Ectodermal cell (in vitro differentiated cells): ENCODE data around the gene KRTAP10-8.
"Not testable (repeated sequence)": the region's sequence is repeated elsewhere in the genome, so short reads cannot be mapped to it uniquely, and the experiment has no call there.

Experiments used
- H3K27ac ChIP-seq: 2 replicates; pipeline ENCODE4 v1.7.0; 2013; ENCODE audit warnings: mild to moderate bottlenecking, low read depth, low read length; ENCODE audit not compliant: insufficient read depth, poor library complexity, severe bottlenecking
- H3K27me3 ChIP-seq: 2 replicates; pipeline ENCODE4 v1.7.0; 2013; ENCODE audit warnings: mild to moderate bottlenecking, low read length; ENCODE audit not compliant: insufficient read depth, control insufficient read depth, poor library complexity, severe bottlenecking
- H3K36me3 ChIP-seq: one replicate; pipeline ENCODE4 v1.7.0; 2013; ENCODE audit warnings: low read length; ENCODE audit not compliant: control insufficient read depth, insufficient read depth
- H3K4me1 ChIP-seq: one replicate; pipeline ENCODE4 v1.7.0; 2013; ENCODE audit warnings: low read length; ENCODE audit not compliant: control insufficient read depth, insufficient read depth
- H3K4me3 ChIP-seq: 2 replicates; pipeline ENCODE4 v1.7.0; 2013; ENCODE audit warnings: low read depth, low read length, control low read depth; ENCODE audit not compliant: insufficient read depth
- H3K9me3 ChIP-seq: 2 replicates; pipeline ENCODE4 v1.7.0; 2013; ENCODE audit warnings: mild to moderate bottlenecking, low read length, moderate library complexity; ENCODE audit not compliant: control insufficient read depth
- whole genome bisulfite sequencing, 2 experiments: methylation state at CpG; one replicate each; pipeline ENCODE4 v1.1.7; 2013; ENCODE audit warnings: missing lambda C conversion rate in 2 of 2; 5-methylcytosine and 5-hydroxymethylcytosine counted together

The KRTAP10-8 gene

DNA sequence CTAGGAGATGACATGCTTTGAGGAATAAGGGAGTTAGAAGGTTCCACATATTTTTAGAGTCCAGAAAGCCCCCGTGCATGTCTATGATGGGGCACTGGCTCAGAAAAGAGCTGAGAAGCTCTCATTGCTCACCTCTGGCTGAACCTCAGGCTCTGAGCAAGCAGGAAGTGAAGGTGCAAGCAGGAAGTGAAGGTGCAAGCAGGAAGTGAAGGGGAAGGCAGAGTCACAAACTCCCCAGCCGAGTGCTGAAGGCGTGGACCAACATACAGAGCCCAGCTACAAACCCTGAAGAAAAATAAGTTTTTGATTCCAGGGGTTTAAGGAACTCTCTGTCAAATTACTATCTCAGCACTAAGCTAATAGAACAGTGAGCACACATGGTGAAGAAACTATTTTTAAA lies 7.0 kb downstream of the KRTAP10-8 start:
- 90 to 96% methylated on average over 3 of the region's 3 CpGs for WGBS, 2 experiments
- Histone ChIP-seq H3K36me3 (no peaks in the 10 kb centered on the region), H3K9me3 (no peaks in the 10 kb centered on the region), H3K27me3 (no peaks in the 10 kb centered on the region), H3K4me1 (no peaks in the 10 kb centered on the region), H3K4me3 (no peak overlapping the region), H3K27ac (no peak overlapping the region)

DNA sequence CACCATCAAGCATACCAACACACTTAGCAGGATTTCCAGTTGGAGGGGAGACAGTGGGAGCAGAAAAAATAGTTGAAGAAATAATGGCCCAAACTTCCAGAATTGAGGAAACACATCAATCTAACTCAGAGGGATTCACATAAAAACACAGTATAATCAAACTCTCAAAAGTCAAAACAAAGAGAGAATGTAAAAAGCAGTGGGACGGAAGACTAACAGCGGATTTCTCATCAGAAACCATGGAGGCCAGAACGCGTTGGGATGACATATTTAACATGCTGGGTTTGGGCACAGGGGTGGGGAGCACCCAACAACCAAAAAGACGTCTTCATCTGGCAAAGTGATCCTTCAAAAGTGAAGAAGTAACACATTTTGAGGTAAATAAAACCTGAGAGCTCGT lies 8.0 kb downstream of the KRTAP10-8 start:
- 92 to 93% methylated on average over 6 of the region's 6 CpGs for WGBS, 2 experiments
- Histone ChIP-seq H3K4me3 (no peak overlapping the region), H3K27ac (no peak overlapping the region), H3K4me1 (no peaks in the 10 kb centered on the region), H3K9me3 (no peaks in the 10 kb centered on the region), H3K27me3 (no peaks in the 10 kb centered on the region), H3K36me3 (no peaks in the 10 kb centered on the region)

DNA sequence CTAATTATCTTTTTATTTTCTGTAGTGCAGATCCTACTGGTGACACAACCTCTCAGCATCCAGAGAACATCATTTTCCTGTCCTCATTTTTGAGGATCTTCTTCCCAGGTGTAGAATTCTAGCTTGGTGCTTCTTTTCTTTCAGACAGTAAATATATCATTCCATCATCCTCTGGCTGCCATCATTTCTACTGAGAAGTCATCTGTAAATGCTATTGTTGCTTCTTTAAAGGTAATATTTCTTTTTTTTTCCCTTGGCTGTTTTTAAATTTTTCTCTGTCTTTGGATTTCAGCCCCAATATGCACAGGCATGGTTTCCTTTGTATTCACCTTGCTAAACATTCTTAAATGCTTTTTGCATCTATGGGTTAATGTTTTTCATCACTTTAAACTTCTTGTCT lies 11.7 kb downstream of the KRTAP10-8 start:
- Histone ChIP-seq H3K9me3 (no peaks in the 10 kb centered on the region), H3K27me3 (no peaks in the 10 kb centered on the region), H3K4me3 (no peak overlapping the region), H3K4me1 (peaks cover 8% of the 10 kb centered on the region), H3K27ac (no peak overlapping the region), H3K36me3 (no peaks in the 10 kb centered on the region)

DNA sequence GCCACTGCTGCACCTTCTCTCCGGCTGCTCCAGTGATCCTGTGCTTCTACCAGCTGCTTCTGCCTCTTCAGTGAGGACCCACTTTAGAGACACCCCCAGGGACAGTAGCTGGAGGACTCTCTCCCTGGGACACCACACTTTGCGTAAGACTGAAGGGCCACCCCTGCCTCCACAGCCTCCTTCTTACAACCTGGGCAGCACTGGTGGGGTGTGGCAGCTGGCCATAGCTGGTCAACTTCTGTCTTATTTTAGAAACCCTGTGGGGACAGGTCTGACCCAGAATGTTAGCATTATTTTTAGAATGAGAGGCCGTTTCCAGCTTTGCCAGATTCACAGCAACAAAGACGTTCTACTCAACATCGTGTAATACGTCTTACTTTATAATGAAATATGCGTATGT lies 13.9 kb downstream of the KRTAP10-8 start:
- Histone ChIP-seq H3K36me3 (no peaks in the 10 kb centered on the region), H3K9me3 (no peaks in the 10 kb centered on the region), H3K4me3 (no peak overlapping the region), H3K27ac (no peak overlapping the region), H3K27me3 (no peaks in the 10 kb centered on the region), H3K4me1 (peaks cover 8% of the 10 kb centered on the region)
- WGBS, 2 experiments: 94 to 95% methylated on average over 5 to 7 of the region's 7 CpGs

- WGBS, 2 experiments: 91 to 93% methylated on average over 10 of the region's 10 CpGs
- Histone ChIP-seq H3K4me1 (peaks cover 8% of the 10 kb centered on the region), H3K27me3 (no peaks in the 10 kb centered on the region), H3K27ac (no peak overlapping the region), H3K36me3 (no peaks in the 10 kb centered on the region), H3K9me3 (no peaks in the 10 kb centered on the region), H3K4me3 (no peak overlapping the region)
These were observed 14.4 kb downstream of the KRTAP10-8 start for GRCh38 chr21:44626262-44626661.

DNA sequence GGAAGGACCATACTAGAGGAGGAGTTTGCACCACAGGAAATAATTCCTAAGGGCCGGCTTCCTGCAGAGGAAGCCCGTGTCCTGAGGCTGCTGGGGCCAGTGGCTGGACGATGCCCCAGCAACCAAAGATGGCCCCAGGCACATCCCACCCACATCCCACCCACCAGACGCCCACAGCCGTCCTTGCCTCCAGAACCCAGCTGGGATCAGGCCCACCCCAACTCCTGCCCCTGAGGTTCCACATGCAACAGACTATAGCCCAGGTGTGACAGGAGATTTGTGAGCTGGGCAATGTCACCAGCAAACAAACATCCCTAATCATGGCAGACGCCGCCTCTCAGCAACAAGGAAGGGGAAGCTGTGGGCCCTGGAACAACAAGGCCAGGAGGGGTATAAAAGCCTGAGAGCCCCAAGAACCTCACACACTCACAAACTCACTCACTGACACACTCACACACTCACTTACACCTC lies 14.8 kb downstream of the KRTAP10-8 start, which contains the start of gene KRTAP10-9:
Gene KRTAP10-9, plus strand, starts transcription at position 421 of the 471 bp plus-strand sequence. CDS start 79 bp downstream, outside the sequence.
- no peaks in the 10 kb centered on the region for H3K9me3 ChIP-seq
- no peak within 1 kb of the TSS for H3K4me3 ChIP-seq
- no peak within 1 kb of the TSS for H3K27ac ChIP-seq
- 80 to 88% methylated on average over 7 of the region's 7 CpGs for WGBS, 2 experiments
- no peaks in the 10 kb centered on the region for H3K27me3 ChIP-seq
- no peaks in the 10 kb centered on the region for H3K36me3 ChIP-seq
- H3K4me1 ChIP-seq: peaks cover 8% of the 10 kb centered on the region

- H3K9me3 ChIP-seq, H3K4me1 ChIP-seq, H3K27me3 ChIP-seq, H3K36me3 ChIP-seq, H3K4me3 ChIP-seq, H3K27ac ChIP-seq: not testable (repeated sequence)
- 90% methylated on average over 20 of the region's 20 CpGs for WGBS, 2 experiments
These were observed 15.4 kb downstream of the KRTAP10-8 start for GRCh38 chr21:44627181-44627822.

DNA sequence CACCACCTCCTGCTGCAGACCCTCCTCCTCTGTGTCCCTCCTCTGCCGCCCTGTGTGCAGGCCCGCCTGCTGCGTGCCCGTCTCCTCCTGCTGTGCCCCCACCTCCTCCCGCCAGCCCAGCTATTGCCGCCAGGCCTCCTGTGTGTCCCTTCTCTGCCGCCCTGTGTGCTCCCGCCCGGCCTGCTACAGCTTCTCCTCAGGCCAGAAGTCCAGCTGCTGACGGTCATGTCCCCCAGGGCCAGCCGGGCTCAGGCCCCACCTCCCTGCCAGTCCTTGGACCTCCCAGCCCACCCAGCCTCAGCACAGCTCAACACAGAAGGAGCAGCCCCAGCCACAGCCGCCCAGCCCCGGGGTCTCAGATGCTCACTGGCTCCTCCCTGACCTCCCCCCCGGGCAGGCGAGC lies 16.0 kb downstream of the KRTAP10-8 start:
- WGBS, 2 experiments: 73 to 77% methylated on average over 15 of the region's 15 CpGs
- not testable (repeated sequence) for H3K9me3 ChIP-seq

DNA sequence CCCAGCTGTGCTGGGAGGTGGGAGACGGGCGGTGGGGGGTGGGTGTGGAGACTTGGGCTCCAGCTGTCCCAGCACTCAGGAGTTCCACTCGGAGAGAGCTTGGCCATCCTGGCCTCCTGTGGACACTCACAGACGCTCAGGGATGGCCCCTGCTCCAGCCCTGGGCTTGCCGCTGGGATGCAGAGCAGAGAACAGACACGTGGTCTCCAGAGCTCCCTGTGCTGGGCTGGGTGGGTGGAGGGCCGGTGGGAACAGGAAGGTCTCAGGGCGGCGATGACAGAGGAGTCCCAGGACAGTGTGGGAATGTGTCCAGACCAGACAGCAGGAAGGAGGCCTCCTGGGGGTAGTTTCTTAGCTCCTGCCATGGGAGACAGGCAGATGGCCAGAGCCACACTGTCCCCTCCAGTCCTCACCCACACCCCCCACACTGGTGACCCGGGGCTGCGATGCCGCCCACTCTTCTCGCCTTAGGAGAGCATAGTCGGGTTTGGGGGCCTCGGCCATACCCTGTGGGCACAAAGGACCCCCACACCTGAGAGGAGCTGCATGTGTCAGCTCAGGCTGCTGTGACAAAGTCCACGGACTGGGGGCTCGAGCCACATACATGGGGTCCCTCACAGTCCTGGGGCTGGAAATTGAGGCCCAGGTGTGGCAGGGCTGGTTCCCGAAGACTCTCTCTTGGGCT lies 17.0 kb downstream of the KRTAP10-8 start:
- Histone ChIP-seq H3K27me3 (no peaks in the 10 kb centered on the region), H3K9me3 (no peaks in the 10 kb centered on the region)
- WGBS, 2 experiments: 93 to 94% methylated on average over 18 of the region's 18 CpGs

More for the DNA sequence above, 16.0 kb downstream of the KRTAP10-8 start:
- H3K36me3 ChIP-seq, H3K27me3 ChIP-seq, H3K4me1 ChIP-seq, H3K27ac ChIP-seq, H3K4me3 ChIP-seq: not testable (repeated sequence)

GRCh38 chr21:44630440-44630839 lies 18.6 kb downstream of the KRTAP10-8 start:
- Histone ChIP-seq H3K4me3 (no peak overlapping the region), H3K9me3 (no peaks in the 10 kb centered on the region), H3K4me1 (peaks cover 8% of the 10 kb centered on the region), H3K36me3 (no peaks in the 10 kb centered on the region), H3K27me3 (no peaks in the 10 kb centered on the region), H3K27ac (no peak overlapping the region)
- WGBS, 2 experiments: 96 to 99% methylated on average over 2 of the region's 2 CpGs

More for the DNA sequence above, 17.0 kb downstream of the KRTAP10-8 start:
- Histone ChIP-seq H3K36me3 (no peaks in the 10 kb centered on the region), H3K4me1 (peaks cover 8% of the 10 kb centered on the region), H3K27ac (no peak overlapping the region), H3K4me3 (no peak overlapping the region)
